Right renal cortex interstitium (tissue), 3 donors: ENCODE results near the gene DOK7. TPM values are rescaled to one million over a fixed set of nuclear protein-coding genes. Genes with fewer than 3 reads are reported as not detected.

Experiments used
- DNase-seq, 3 donors: peaks; one replicate each; pipeline ENCODE4 v3.0.0-alpha.2; 2013; ENCODE audit warnings: low read depth in 3 of 3, low spot score in 2 of 3
- polyA plus RNA-seq, 3 donors: library from polyadenylated mRNA; unstranded; fragments of 120-200 nt; gene quantifications; one replicate each; pipeline ENCODE4 v1.2.1, GENCODE V29; 2013; ENCODE audit not compliant: insufficient read length in 3 of 3

The DOK7 gene
- polyA plus RNA-seq, 3 donors, result 1.2 to 2.3 (median 1.6) TPM

DNA sequence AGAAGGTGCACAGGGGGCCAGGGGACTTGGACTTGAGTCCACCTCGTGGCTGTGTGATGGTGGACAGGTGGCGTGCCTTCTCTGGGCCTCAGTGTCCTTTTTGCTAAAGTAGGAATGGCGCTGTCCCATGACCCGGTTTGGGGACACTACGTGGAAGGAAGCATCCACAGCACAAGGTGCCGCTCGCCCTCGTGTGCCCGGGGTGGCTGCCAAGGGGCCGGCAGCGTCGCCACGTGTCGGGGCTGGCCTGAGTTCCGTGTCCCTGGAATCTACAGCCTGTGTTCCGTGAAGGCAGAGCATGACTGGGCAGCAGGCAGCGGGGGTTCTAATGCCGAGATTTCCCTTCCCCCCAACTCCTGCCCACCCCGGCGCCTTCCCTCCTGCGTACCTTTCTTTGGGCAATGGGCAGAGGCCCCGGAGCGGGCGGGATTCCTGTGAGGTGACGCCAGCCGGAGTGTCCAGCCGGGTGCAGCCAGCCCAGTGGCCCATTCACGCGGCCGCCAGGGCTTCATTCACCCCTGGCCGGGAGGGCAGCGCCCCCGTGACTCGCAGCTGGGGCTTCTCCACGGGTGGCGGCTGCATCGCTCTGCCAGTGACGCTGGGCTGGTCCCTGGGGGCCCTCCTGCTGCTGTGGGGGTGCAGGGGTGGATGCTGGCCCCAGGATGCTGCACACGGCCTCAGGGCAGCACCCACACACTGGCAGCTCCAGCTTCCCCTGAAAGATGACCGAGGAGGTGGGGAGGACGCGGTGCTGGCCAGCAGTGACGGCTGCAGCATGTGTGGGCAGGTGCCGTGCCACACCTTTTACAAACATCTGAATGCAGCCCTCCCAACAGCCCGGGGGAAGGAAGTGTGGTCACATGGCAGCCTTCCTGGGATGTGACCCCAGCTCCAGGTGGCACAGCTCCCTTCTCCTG is 21.2 kb downstream of the DOK7 start:
- no peak for DNase-seq

DNA sequence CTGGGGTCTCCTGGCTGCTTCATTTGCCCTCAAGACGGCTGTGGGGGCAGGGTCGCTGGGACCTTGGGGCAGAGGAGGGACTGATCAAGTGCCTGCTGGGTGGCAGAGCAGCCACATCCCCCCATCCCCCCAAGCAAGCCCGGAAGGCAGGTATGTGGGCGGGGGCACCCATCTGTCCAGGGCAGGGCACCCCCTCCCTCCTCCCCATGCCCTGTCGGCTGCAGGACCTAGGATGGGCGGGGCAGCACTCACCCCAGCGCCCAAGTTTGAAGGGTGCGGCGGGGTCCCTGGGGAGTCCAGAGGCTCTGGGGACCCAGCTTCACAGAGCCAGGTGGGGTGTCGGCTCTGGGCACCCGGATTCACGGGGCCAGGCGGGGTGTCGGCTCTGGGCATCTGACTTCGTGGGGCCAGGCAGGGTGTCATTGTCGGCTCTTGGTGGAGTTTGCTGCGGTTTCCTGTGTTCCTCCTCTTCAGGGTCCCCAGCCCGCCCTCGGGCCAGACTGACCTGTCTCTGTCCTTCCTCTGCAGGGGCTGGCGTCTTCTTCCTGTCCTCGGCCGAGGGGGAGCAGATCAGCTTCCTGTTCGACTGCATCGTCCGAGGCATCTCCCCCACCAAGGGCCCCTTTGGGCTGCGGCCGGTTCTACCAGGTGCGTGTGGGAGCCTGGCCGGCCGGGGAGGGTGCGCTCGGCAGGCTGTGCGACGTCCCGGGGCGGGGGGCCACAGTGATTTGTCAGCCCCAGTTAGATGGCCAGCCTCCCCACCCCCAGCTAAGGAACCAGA is 22.1 kb downstream of the DOK7 start:
- DNase-seq, result no peak

GRCh38 chr4:3485886-3486540 is 22.9 kb downstream of the DOK7 start:
- DNase-seq, result no peak

GRCh38 chr4:3486541-3487540 is 23.7 kb downstream of the DOK7 start:
- no peak for DNase-seq

GRCh38 chr4:3487861-3488260 is 24.8 kb downstream of the DOK7 start:
- DNase-seq, result no peak

DNA sequence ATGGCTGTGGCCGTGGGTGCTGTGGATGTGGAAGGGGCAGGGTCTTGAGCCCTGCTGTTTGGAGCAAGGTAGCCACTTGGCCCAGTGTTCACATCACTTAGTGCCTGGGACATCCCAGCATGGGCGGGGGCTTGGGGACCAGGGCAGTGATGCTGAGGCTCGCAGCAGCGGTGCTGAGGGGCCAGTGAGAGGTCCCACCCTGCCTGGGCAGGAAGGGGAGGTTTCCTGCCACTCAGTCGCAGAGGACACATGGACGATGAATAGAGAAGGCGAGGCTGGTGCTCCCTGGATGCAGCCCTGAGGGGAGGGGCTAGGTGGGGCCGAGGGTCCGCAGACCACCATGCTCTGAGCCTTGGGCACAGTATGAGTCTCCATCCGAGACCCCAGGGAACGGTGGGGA is 25.7 kb downstream of the DOK7 start:
- no peak for DNase-seq

GRCh38 chr4:3489451-3489962 is 26.4 kb downstream of the DOK7 start:
- no peak for DNase-seq

DNA sequence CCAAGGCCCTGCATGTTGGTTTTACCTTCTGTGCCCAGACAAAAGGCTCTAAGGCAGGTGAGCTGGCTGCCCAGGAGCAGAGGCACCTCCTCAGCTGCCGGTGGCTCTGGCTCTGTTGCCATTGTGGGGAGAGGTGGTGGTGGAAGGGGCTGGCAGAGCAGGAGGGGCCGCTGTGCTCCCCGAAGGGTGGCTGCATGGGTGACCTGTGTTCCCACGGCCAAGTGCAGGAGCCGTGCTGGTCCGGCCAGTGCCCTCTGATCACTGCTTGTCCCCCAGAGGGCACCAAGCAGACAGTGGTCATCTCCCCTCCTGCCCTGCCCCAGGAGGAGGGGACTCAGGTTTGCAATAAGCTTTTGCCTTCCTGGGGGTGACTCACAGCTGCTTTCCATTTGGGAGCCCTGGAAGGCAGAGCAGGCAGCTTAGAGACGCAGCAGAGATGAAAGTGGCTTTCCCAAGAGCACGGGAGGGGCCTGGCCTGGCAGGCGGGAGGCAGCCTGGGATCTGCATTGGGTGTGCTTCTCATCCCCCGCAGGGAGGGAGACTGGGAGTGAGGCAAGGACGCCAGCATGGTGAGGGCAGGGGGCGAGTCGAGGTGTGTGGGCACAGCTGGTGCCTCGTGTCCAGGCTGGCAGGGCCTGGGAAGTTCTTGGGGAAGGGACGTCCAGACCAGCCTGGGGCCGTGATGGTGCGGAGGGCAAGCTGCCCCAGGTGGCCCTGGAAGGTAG is 28.7 kb downstream of the DOK7 start:
- no peak for DNase-seq

DNA sequence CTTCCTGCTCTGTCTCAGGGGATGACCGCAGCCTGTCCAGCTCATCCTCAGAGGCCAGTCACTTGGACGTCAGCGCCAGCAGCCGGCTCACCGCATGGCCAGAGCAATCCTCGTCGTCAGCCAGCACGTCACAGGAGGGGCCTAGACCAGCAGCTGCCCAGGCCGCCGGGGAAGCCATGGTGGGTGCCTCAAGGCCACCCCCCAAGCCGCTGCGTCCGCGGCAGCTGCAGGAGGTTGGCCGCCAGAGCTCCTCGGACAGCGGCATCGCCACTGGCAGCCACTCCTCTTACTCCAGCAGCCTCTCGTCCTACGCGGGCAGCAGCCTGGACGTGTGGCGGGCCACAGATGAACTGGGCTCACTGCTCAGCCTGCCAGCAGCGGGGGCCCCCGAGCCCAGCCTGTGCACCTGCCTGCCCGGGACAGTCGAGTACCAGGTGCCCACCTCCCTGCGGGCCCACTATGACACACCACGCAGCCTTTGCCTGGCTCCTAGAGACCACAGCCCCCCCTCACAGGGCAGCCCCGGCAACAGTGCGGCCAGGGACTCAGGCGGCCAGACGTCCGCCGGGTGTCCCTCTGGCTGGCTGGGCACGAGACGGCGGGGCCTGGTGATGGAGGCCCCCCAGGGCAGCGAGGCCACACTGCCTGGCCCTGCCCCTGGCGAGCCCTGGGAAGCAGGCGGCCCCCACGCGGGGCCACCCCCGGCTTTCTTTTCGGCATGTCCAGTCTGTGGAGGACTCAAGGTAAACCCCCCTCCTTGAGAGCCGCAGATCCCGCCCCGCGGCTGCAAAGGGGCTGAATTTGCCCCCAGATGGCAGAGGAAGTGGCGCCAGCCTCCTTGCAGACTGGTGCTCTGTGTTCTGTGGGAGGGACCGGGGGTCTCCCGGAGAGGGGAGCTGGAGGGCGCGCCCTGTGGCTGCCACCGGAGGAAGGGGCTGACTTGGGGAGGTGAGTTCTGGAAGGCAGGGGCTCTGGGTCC is 29.9 kb downstream of the DOK7 start:
- no peak for DNase-seq

GRCh38 chr4:3493720-3494461 is 30.8 kb downstream of the DOK7 start:
- DNase-seq, result no peak

- DNase-seq, result no peak
Measured at GRCh38 chr4:3494462-3494871, 31.4 kb downstream of the DOK7 start.

GRCh38 chr4:3495204-3495975 is 32.3 kb downstream of the DOK7 start:
- no peak for DNase-seq

- no peak for DNase-seq
Measured at GRCh38 chr4:3496021-3496420, 32.9 kb downstream of the DOK7 start.

- DNase-seq, result no peak
Measured at GRCh38 chr4:3497095-3497494, 34.0 kb downstream of the DOK7 start.

- no peak for DNase-seq
Measured at GRCh38 chr4:3497523-3498389, 34.6 kb downstream of the DOK7 start.

- DNase-seq, result no peak
Measured at GRCh38 chr4:3498407-3498806, 35.3 kb downstream of the DOK7 start.
